Neural cell (in vitro differentiated cells): ENCODE data around the gene ADAMTS14. TPM values are rescaled to one million over a fixed set of nuclear protein-coding genes. Genes with fewer than 3 reads are reported as not detected.

Experiments used
- H2AFZ ChIP-seq: fragments of 200-600, 300-800 bp; sonication (generic), shearing (Covaris generic); 2 replicates; pipeline ENCODE4 v1.6.0; 2014; ENCODE audit warnings: low read depth, mild to moderate bottlenecking, antibody characterized with exemption, low read length, moderate library complexity
- H3F3A ChIP-seq: fragments of 200-600 bp; shearing (Covaris generic); 2 replicates; pipeline ENCODE4 v1.6.1; 2016; ENCODE audit warnings: mild to moderate bottlenecking, moderate library complexity, mixed read lengths, antibody characterized with exemption, low read length; ENCODE audit not compliant: insufficient read depth, poor library complexity, severe bottlenecking
- H3K27ac ChIP-seq: fragments of 200-600, 300-800 bp; sonication (generic), shearing (Covaris generic); 2 replicates; pipeline ENCODE4 v1.5.1; 2014; ENCODE audit warnings: mild to moderate bottlenecking, low read length, moderate library complexity
- H3K27me3 ChIP-seq: fragments of 300-800, 200-600 bp; sonication (generic), shearing (Covaris generic); 2 replicates; pipeline ENCODE4 v1.6.0; 2014; ENCODE audit warnings: mild to moderate bottlenecking, low read depth, low read length, moderate library complexity; ENCODE audit not compliant: insufficient read depth
- H3K36me3 ChIP-seq: fragments of 300-800, 200-600 bp; sonication (generic), shearing (Covaris generic); 2 replicates; pipeline ENCODE4 v1.5.1; 2014; ENCODE audit warnings: mild to moderate bottlenecking, antibody characterized with exemption, low read length, moderate library complexity; ENCODE audit not compliant: insufficient read depth
- H3K4me2 ChIP-seq: fragments of 300-800, 200-600 bp; sonication (generic), shearing (Covaris generic); 2 replicates; pipeline ENCODE4 v1.6.0; 2014; ENCODE audit warnings: mild to moderate bottlenecking, low read length
- H3K4me3 ChIP-seq: fragments of 300-800, 200-600 bp; sonication (generic), shearing (Covaris generic); 2 replicates; pipeline ENCODE4 v1.5.1; 2014; ENCODE audit warnings: mild to moderate bottlenecking, low read length, moderate library complexity
- H3K79me2 ChIP-seq: fragments of 200-600 bp; shearing (Covaris generic); replicated peaks from 2 replicates; pipeline ENCODE4 v1.6.0; 2014; ENCODE audit warnings: mild to moderate bottlenecking, low read length, moderate library complexity; ENCODE audit not compliant: insufficient read depth
- H3K9ac ChIP-seq: fragments of 300-800, 200-600 bp; sonication (generic), shearing (Covaris generic); 2 replicates; pipeline ENCODE4 v1.6.1; 2016; ENCODE audit warnings: mild to moderate bottlenecking, low read length, mixed read lengths
- H3K9me2 ChIP-seq: fragments of 200-600 bp; shearing (Covaris generic); 2 replicates; pipeline ENCODE4 v1.6.1; 2016; ENCODE audit warnings: mild to moderate bottlenecking, low read length, mixed read lengths; ENCODE audit not compliant: insufficient read depth
- H3K9me3 ChIP-seq: fragments of 200-600, 300-800 bp; sonication (generic), shearing (Covaris generic); 2 replicates; pipeline ENCODE4 v1.6.1; 2016; ENCODE audit warnings: mild to moderate bottlenecking, mixed run types, low read length, moderate library complexity, mixed read lengths
- H4K20me1 ChIP-seq: fragments of 200-600 bp; shearing (Covaris generic); 2 replicates; pipeline ENCODE4 v1.6.1; 2016; ENCODE audit warnings: mild to moderate bottlenecking, mixed run types; ENCODE audit not compliant: insufficient read depth
- EP300 ChIP-seq: fragments of 450-650 bp; conservative IDR thresholded peaks from 2 replicates; pipeline ENCODE4 v1.6.1; 2014; ENCODE audit warnings: antibody characterized with exemption, mild to moderate bottlenecking, moderate library complexity; ENCODE audit not compliant: poor library complexity, severe bottlenecking
- EZH2 ChIP-seq: fragments of 200-600, 300-800 bp; shearing (Covaris generic), sonication (generic); IDR thresholded peaks from 2 replicates; pipeline ENCODE4 v1.6.1; 2014; ENCODE audit warnings: antibody characterized with exemption, low read length, borderline replicate concordance, mild to moderate bottlenecking; ENCODE audit not compliant: insufficient read depth, poor library complexity, severe bottlenecking
- MXI1 ChIP-seq: fragments of 450-650 bp; conservative IDR thresholded peaks from 2 replicates; pipeline ENCODE4 v1.6.1; 2014; ENCODE audit warnings: antibody characterized with exemption, mild to moderate bottlenecking; ENCODE audit not compliant: poor library complexity, severe bottlenecking
- POLR2AphosphoS5 ChIP-seq: IDR thresholded peaks from 2 replicates; pipeline ENCODE4 v1.6.1; 2012
- RAD21 ChIP-seq: fragments of 450-650 bp; conservative IDR thresholded peaks from 2 replicates; pipeline ENCODE4 v1.6.1; 2014; ENCODE audit warnings: antibody characterized with exemption, mild to moderate bottlenecking, moderate library complexity
- SMC3 ChIP-seq: fragments of 450-650 bp; conservative IDR thresholded peaks from 2 replicates; pipeline ENCODE4 v1.6.1; 2014; ENCODE audit warnings: antibody characterized with exemption, mild to moderate bottlenecking, moderate library complexity; ENCODE audit not compliant: poor library complexity
- TAF1 ChIP-seq: IDR thresholded peaks from 2 replicates; pipeline ENCODE4 v1.6.1; 2012; ENCODE audit warnings: low read depth
- polyA plus RNA-seq: library from polyadenylated mRNA; depleted of rRNA; stranded (reverse); fragments of >200 nt; gene quantifications from 2 replicates; pipeline ENCODE4 v1.2.3, GENCODE V29; 2014
- TF ChIP-seq, protein P1 (sequence below): IDR thresholded peaks from 2 replicates; pipeline ENCODE4 v1.6.1; 2012; ENCODE audit warnings: borderline replicate concordance
- TF ChIP-seq, protein P2 (sequence below): fragments of 450-650 bp; IDR thresholded peaks from 2 replicates; pipeline ENCODE4 v1.5.1; 2014; ENCODE audit warnings: antibody characterized with exemption, mild to moderate bottlenecking, moderate library complexity; ENCODE audit not compliant: poor library complexity, severe bottlenecking

Gene ADAMTS14
- polyA plus RNA-seq, 1 donor from 2014 or later, result 0.04 TPM

- Histone ChIP-seq H4K20me1 (no peaks in the 10 kb centered on the region), H2AFZ (no peak overlapping the region), H3K9me2 (no peaks in the 10 kb centered on the region), H3K27ac (no peak overlapping the region), H3K4me2 (no peak overlapping the region), H3K27me3 (no peaks in the 10 kb centered on the region), H3K36me3 (no peaks in the 10 kb centered on the region), H3K9ac (no peak overlapping the region), H3K79me2 (no peaks in the 10 kb centered on the region), H3K4me3 (no peak overlapping the region), H3F3A (no peaks in the 10 kb centered on the region), H3K9me3 (no peaks in the 10 kb centered on the region)
- TF ChIP-seq, protein P1, sequence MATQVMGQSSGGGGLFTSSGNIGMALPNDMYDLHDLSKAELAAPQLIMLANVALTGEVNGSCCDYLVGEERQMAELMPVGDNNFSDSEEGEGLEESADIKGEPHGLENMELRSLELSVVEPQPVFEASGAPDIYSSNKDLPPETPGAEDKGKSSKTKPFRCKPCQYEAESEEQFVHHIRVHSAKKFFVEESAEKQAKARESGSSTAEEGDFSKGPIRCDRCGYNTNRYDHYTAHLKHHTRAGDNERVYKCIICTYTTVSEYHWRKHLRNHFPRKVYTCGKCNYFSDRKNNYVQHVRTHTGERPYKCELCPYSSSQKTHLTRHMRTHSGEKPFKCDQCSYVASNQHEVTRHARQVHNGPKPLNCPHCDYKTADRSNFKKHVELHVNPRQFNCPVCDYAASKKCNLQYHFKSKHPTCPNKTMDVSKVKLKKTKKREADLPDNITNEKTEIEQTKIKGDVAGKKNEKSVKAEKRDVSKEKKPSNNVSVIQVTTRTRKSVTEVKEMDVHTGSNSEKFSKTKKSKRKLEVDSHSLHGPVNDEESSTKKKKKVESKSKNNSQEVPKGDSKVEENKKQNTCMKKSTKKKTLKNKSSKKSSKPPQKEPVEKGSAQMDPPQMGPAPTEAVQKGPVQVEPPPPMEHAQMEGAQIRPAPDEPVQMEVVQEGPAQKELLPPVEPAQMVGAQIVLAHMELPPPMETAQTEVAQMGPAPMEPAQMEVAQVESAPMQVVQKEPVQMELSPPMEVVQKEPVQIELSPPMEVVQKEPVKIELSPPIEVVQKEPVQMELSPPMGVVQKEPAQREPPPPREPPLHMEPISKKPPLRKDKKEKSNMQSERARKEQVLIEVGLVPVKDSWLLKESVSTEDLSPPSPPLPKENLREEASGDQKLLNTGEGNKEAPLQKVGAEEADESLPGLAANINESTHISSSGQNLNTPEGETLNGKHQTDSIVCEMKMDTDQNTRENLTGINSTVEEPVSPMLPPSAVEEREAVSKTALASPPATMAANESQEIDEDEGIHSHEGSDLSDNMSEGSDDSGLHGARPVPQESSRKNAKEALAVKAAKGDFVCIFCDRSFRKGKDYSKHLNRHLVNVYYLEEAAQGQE, result no peak
- no peak for TF ChIP-seq EP300
- TF ChIP-seq MXI1, result no peak
- TF ChIP-seq POLR2AphosphoS5, result no peak
- TF ChIP-seq, protein P2, sequence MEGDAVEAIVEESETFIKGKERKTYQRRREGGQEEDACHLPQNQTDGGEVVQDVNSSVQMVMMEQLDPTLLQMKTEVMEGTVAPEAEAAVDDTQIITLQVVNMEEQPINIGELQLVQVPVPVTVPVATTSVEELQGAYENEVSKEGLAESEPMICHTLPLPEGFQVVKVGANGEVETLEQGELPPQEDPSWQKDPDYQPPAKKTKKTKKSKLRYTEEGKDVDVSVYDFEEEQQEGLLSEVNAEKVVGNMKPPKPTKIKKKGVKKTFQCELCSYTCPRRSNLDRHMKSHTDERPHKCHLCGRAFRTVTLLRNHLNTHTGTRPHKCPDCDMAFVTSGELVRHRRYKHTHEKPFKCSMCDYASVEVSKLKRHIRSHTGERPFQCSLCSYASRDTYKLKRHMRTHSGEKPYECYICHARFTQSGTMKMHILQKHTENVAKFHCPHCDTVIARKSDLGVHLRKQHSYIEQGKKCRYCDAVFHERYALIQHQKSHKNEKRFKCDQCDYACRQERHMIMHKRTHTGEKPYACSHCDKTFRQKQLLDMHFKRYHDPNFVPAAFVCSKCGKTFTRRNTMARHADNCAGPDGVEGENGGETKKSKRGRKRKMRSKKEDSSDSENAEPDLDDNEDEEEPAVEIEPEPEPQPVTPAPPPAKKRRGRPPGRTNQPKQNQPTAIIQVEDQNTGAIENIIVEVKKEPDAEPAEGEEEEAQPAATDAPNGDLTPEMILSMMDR, result no peak
- TF ChIP-seq EZH2, result no peak
- no peak for TF ChIP-seq RAD21
- TF ChIP-seq TAF1, result no peak
- TF ChIP-seq SMC3, result no peak
Observed at GRCh38 chr10:70773461-70773860, 101.2 kb downstream of the ADAMTS14 start.

- Histone ChIP-seq H3K4me2 (no peak overlapping the region), H3F3A (no peaks in the 10 kb centered on the region), H3K79me2 (no peaks in the 10 kb centered on the region), H3K36me3 (no peaks in the 10 kb centered on the region), H3K9me2 (no peaks in the 10 kb centered on the region), H3K9me3 (no peaks in the 10 kb centered on the region), H3K4me3 (no peak overlapping the region), H4K20me1 (no peaks in the 10 kb centered on the region), H3K27me3 (no peaks in the 10 kb centered on the region), H3K27ac (no peak overlapping the region), H2AFZ (no peak overlapping the region), H3K9ac (no peak overlapping the region)
- TF ChIP-seq, protein P1, result no peak
- TF ChIP-seq EZH2 (no peak), POLR2AphosphoS5 (no peak)
Observed at GRCh38 chr10:70773965-70774809, 101.9 kb downstream of the ADAMTS14 start.
